GM21526 (cell line): Measurements from ENCODE around the gene LINC00305.

ENCODE experiments used
- ATAC-seq: cut with Tn5 transposase; IDR thresholded peaks from one replicate; pipeline ENCODE4 v1.9.1; 2021; ENCODE audit warnings: moderate library complexity; ENCODE audit not compliant: unreplicated experiment, low FRiP score

The LINC00305 gene

GRCh38 chr18:64037812-64038414 is 111.0 kb downstream of the LINC00305 start:
- ATAC-seq, result peak; percentile 72

DNA sequence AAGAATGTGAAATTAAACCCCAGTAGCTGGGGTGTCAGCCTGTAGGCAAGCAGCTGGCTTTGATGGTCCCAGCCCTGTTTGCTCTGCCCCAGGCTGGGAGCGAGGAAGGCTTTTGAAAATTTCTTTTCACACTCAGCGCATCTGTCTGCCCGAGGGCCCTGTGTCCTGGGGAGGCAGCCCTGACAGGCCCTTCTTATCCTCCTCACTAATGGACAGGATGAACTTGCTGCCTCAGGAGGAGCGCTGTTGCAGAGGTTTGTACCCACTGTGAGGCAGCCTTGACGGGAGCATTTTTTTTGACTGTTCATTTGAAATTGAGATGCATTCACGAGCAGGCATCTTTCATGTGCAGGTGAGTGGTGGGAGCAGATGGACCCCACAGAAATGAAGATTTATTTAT is 116.6 kb downstream of the LINC00305 start:
- ATAC-seq, result no peak

- ATAC-seq, result no peak
These were observed 117.5 kb downstream of the LINC00305 start for GRCh38 chr18:64031411-64031810.
